Breast epithelium (tissue), 4 donors: ENCODE measurements around the gene AGPAT3. TPM values are rescaled to one million over a fixed set of nuclear protein-coding genes. Genes with fewer than 3 reads are reported as not detected.
A peak's percentile ranks its signal among the peaks of the same experiment; 100 is the strongest.

Source experiments
- DNase-seq, 2 donors: peaks; one replicate each; pipeline ENCODE4 v3.0.0-alpha.2; 2019; ENCODE audit warnings: low spot score in 2 of 2
- H3K27ac ChIP-seq, 2 donors: fragments of 200-600 bp; sonication (generic) in 1 of 2; one replicate each; pipeline ENCODE4 v1.5.1; 2016 to 2019; ENCODE audit warnings: mild to moderate bottlenecking in 1 of 2
- H3K27me3 ChIP-seq, 2 donors: fragments of 200-600 bp; sonication (generic) in 1 of 2; one replicate each; pipeline versions ENCODE4 v1.5.1 to v1.6.0; 2017 to 2019; ENCODE audit warnings: control low read depth in 1 of 2, mild to moderate bottlenecking in 1 of 2
- H3K36me3 ChIP-seq: fragments of 200-600 bp; one replicate; pipeline ENCODE4 v1.5.1; 2019
- H3K4me1 ChIP-seq, 2 donors: fragments of 200-600 bp; sonication (generic); one replicate each; pipeline ENCODE4 v1.5.1; 2016 to 2019; ENCODE audit warnings: control low read depth in 1 of 2
- H3K4me3 ChIP-seq, 3 donors: fragments of 200-600 bp; sonication (generic); 1 replicate in 2 of 3; 2 replicates in 1 of 3; pipeline ENCODE4 v1.5.1; 2016 to 2019; ENCODE audit warnings: mild to moderate bottlenecking in 3 of 3, moderate library complexity in 2 of 3
- H3K9me3 ChIP-seq, 2 donors: fragments of 200-600 bp; sonication (generic) in 1 of 2; one replicate each; pipeline ENCODE4 v1.5.1; 2016 to 2019; ENCODE audit warnings: control low read depth in 1 of 2
- POLR2A ChIP-seq: fragments of 450-650 bp; IDR thresholded peaks from one replicate; pipeline ENCODE4 v1.6.1; 2016; ENCODE audit warnings: antibody characterized with exemption, mild to moderate bottlenecking, moderate library complexity
- POLR2AphosphoS5 ChIP-seq, 3 donors: sonication (generic); formaldehyde crosslinking; IDR thresholded peaks; one replicate each; pipeline ENCODE4 v1.6.1; 2017; ENCODE audit warnings: antibody characterized with exemption in 3 of 3
- intact Hi-C: fragments of 100-400 bp; cut with DNase I; formaldehyde crosslinking; loops from one replicate; pipeline ENCODE4 v1.15.1; 2023; ENCODE audit warnings: low total_unique reads
- total RNA-seq, 3 donors: library from RNA; depleted of rRNA; stranded (reverse); fragments of >200 nt; gene quantifications; one replicate each; pipeline ENCODE4 v1.1.0, GENCODE V29; 2016
- TF ChIP-seq, protein P1 (sequence below), 3 donors: fragments of 450-650 bp; IDR thresholded peaks; one replicate each; pipeline ENCODE4 v1.5.1; 2016 to 2017; ENCODE audit warnings: antibody characterized with exemption in 3 of 3, mild to moderate bottlenecking in 3 of 3, moderate library complexity in 3 of 3

AGPAT3 gene
- total RNA-seq, 3 donors from 2014 or later, result 27.2 to 35.8 (median 28.2) TPM

DNA sequence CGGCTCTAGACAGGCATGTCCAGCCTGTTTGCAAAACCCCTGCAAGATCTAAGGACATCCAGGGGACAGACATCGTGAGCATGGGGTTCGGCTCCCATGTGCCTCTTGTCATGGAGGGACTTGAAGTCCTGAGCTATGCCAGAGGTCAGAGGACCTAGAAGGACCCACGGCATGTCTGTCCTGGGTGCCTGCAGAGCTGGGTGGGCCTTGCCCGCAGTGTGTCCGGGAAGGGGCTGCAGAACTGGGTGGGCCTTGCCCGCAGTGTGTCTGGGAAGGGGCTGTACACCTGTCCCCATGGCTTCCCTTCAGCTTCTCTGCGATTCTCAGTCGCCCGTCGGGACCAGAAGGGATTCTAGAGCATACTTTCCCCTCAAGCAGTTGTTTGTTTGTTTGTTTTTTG lies 127.1 kb downstream of the AGPAT3 start:
- TF ChIP-seq POLR2AphosphoS5 (IDR thresholded peaks at IDR 0.05) (no peak), POLR2A (no peak)
- TF ChIP-seq, protein P1, sequence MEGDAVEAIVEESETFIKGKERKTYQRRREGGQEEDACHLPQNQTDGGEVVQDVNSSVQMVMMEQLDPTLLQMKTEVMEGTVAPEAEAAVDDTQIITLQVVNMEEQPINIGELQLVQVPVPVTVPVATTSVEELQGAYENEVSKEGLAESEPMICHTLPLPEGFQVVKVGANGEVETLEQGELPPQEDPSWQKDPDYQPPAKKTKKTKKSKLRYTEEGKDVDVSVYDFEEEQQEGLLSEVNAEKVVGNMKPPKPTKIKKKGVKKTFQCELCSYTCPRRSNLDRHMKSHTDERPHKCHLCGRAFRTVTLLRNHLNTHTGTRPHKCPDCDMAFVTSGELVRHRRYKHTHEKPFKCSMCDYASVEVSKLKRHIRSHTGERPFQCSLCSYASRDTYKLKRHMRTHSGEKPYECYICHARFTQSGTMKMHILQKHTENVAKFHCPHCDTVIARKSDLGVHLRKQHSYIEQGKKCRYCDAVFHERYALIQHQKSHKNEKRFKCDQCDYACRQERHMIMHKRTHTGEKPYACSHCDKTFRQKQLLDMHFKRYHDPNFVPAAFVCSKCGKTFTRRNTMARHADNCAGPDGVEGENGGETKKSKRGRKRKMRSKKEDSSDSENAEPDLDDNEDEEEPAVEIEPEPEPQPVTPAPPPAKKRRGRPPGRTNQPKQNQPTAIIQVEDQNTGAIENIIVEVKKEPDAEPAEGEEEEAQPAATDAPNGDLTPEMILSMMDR (IDR thresholded peaks at IDR 0.05), result no peak
- H3K27me3 ChIP-seq, result no peaks in the 10 kb centered on the region
- no peaks in the 10 kb centered on the region for H3K4me1 ChIP-seq
- H3K36me3 ChIP-seq, result no peaks in the 10 kb centered on the region
- H3K27ac ChIP-seq, result no peak overlapping the region
- H3K9me3 ChIP-seq, result no peaks in the 10 kb centered on the region
- intact Hi-C loops, result no loop called here
- DNase-seq, result no peak
- H3K4me3 ChIP-seq, result peak overlapping the region in 2 of 3 donors; percentile 34 to 59

DNA sequence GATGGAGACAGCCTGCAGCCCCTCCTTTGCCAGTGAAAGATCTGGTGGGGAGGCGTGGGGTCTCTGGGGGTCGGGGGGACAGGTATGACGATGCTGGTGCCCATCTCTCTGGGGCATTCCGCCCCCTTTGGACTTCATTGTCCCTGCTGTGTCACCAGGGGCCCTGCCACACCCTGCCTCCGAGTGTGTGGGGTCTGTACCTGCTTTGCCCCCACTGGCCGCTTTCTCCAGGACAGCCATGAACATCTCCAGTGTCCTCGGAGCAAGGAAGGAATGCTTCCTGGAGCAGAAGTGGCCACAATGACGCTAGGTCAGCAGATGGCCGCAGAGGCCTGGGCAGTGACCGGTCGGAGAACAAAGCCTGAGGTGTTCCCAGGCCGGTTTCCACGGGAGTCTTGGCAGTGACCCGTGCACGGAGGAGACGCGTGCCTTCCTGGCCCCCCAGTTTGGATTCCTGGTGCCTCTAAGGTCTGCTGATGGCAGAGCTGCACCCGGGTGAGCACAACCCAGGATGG lies 128.5 kb downstream of the AGPAT3 start:
- no peak for DNase-seq
- H3K36me3 ChIP-seq, result no peaks in the 10 kb centered on the region
- intact Hi-C loops, result no loop called here
- H3K27me3 ChIP-seq, result no peaks in the 10 kb centered on the region
- H3K4me3 ChIP-seq, result no peak overlapping the region
- H3K4me1 ChIP-seq, result no peaks in the 10 kb centered on the region
- no peak for TF ChIP-seq POLR2AphosphoS5 (IDR thresholded peaks at IDR 0.05)
- TF ChIP-seq POLR2A, result no peak
- TF ChIP-seq, protein P1 (IDR thresholded peaks at IDR 0.05), result no peak
- H3K9me3 ChIP-seq, result no peaks in the 10 kb centered on the region
- no peak overlapping the region for H3K27ac ChIP-seq

GRCh38 chr21:43994085-43994484 lies 129.1 kb downstream of the AGPAT3 start:
- Histone ChIP-seq H3K27me3 (no peaks in the 10 kb centered on the region), H3K27ac (no peak overlapping the region), H3K36me3 (no peaks in the 10 kb centered on the region), H3K9me3 (no peaks in the 10 kb centered on the region), H3K4me3 (no peak overlapping the region), H3K4me1 (no peaks in the 10 kb centered on the region)
- DNase-seq, result no peak
- TF ChIP-seq, protein P1 (IDR thresholded peaks at IDR 0.05), result no peak
- TF ChIP-seq POLR2AphosphoS5 (IDR thresholded peaks at IDR 0.05) (no peak), POLR2A (no peak)
- intact Hi-C loops, result no loop called here

DNA sequence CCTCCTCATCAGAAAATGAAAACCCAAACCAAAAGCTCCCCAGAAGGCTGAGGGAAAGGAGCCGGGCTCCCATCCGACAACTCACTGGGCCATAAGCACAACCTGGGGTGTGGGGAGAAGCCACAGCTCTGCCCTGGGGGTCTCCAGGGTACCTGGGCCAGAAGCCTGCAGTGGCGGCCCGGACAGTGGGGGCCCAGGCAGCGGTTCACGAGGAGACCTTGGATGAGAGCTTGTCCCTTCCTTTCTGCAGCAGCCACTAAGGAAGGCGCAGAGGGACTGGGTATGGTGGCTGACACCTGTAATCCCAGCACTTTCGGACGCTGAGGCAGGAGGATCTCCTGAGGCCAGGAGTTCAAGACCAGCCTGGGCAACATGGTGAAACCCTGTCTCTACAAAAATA lies 129.6 kb downstream of the AGPAT3 start:
- no peak for DNase-seq
- Histone ChIP-seq H3K4me1 (no peaks in the 10 kb centered on the region), H3K27me3 (no peaks in the 10 kb centered on the region), H3K4me3 (no peak overlapping the region), H3K27ac (no peak overlapping the region), H3K36me3 (no peaks in the 10 kb centered on the region), H3K9me3 (no peaks in the 10 kb centered on the region)
- TF ChIP-seq POLR2AphosphoS5 (IDR thresholded peaks at IDR 0.05) (no peak), POLR2A (no peak)
- intact Hi-C loops, result no loop called here

DNA sequence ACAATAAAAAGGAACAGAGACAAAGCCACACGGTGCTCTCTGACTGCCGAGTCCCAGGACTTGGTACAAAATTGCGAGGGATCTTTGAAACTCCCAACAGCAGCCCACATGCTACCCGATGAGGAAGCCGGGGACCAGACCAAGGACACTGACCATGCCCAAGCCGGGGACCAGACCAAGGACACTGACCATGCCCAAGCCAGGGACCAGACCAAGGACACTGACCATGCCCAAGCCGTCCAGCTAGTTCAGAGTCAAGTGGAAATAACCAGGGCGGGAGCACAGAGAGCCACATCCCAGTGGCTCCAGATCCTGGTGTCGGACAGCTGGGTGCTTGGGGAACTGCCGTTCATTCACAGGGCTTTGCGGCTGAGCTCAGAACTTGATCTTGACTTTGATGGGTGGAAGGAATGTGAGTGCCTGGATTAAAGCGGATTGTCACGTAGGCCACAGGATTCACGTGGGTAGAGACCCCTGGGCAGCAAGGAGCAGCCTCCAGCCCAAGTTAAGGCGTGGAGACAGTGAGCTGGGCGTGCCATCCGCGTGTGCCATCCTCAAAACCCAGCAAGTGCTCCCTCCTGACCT lies 130.6 kb downstream of the AGPAT3 start:
- H3K27me3 ChIP-seq, result no peaks in the 10 kb centered on the region
- H3K4me3 ChIP-seq, result no peak overlapping the region
- intact Hi-C loops, result no loop called here
- no peaks in the 10 kb centered on the region for H3K4me1 ChIP-seq
- no peaks in the 10 kb centered on the region for H3K9me3 ChIP-seq
- no peak for TF ChIP-seq POLR2A
- TF ChIP-seq POLR2AphosphoS5 (IDR thresholded peaks at IDR 0.05), result no peak
- TF ChIP-seq, protein P1 (IDR thresholded peaks at IDR 0.05), result no peak
- DNase-seq, result no peak
- no peak overlapping the region for H3K27ac ChIP-seq
- no peaks in the 10 kb centered on the region for H3K36me3 ChIP-seq
